ENCODE measurements around the gene DDTL.
"Not testable (repeated sequence)": the region's sequence is repeated elsewhere in the genome, so short reads cannot be mapped to it uniquely, and the experiment has no call there.

DDTL gene

DNA sequence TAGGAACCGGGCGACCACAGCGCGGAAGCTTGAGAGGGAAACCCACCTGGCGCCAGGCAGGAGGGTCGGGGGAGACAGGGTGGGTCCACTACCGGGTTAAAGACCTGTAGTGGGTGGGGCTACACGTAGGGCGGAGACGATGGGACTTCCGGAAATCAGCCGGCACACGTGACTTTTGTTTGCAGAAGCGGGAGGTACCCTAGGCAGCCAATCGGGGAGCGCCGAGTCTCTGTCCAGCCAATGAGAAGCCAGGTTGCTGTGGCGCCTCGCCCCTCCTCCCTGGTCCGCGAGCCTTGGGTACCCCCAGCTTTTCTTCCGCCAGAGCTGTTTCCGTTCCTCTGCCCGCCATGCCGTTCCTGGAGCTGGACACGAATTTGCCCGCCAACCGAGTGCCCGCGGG is at the start of gene DDTL:
TSS of gene DDTL (plus strand) at position 321 of the 400 bp plus-strand sequence. CDS start at position 348, 27 bp downstream.
- not testable (repeated sequence) for DNase-seq (ENCODE audit: low spot score)

DNA sequence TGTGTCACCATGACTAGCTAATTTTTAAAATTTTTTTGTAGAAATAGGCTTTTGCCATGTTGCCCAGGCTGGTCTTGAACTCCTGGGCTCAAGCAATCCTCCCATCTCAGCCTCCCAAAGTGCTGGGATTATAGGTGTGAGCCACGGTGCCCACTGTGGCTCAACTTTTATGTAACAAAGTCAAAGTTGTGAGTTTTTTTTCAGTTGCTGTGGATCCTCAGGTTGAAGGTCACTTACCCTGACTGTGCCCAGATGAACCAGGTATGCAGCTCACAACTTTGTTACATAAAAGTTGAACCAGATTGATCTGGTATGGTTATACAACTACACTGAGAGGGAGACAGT is 46.4 kb upstream of the DDTL start:
- not testable (repeated sequence) for DNase-seq (ENCODE audit: low spot score)

DNA sequence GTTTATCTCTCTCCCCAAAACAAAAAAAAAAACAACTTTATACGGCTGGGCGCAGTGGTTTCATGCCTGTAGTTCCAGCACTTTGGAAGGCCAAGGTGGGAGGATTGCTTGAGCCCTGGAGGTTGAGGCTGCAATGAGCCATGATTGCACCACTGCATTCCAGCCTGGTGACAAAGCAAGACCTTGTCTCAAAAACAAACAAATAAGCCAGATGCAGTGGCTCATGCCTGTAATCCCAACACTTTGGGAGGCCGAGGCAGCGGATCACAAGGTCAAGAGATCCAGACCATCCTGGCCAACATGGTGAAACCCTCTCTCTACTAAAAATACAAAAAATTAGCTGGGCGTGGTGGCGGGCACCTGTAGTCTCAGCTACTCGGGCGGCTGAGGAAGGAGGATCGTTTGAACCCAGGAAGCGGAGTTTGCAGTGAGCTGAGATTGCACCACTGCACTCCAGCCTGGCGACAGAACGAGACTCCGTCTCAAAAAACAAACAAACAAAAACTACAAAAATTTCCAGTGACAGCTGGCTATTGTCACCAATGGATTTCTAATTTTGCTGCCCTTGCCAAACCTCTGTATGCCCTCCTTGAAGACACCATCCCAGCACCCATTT is 45.0 kb upstream of the DDTL start:
- not testable (repeated sequence) for DNase-seq (ENCODE audit: low spot score)

DNA sequence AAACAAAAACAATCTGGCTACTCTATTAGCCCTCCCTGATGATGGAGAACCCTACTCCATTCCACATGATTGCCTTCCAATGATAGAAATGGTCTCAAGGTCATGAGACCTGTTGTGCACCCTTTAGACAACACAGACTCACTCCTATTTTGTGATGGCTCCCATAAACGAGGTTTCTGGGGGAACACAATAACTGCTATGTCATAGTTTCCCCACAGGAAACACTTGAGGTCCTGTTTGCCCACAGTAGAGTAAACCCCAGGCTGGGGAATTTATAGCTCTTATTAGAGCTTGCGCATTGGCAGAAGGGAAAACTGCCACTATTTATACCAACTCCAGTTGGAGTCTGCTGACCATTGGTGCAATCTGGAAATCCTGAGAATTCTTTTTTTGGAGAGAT is 43.8 kb upstream of the DDTL start:
- peak; percentile 0 for DNase-seq (ENCODE audit: low spot score)

DNA sequence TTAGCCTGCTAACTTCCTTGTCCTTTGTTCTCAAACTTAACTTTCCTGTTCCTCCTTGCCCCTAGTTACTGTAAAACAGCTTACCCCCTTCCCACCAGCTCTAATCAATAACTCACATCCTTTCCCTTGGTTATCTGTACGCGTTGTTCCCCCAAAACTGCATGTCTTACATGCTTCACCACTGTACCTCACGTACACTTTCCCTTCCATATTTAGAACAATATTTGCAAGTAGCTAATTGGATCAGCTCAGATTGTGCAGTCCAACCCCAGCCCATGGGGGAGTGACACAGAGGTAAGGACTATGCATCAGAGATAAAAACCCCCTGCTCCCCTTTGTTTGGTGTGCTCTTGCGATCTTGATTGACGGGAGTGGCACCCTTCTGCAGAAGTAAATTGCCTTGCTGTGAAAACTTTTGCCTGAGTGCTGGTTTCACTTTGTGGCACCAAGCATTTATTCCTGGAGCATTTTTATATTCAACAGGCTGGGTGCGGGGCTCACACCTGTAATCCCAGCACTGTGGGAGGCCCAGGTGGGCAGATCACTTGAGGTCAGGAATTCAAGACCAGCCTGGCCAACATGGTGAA is 41.6 kb upstream of the DDTL start:
- DNase-seq (ENCODE audit: low spot score): peak; percentile 0

DNA sequence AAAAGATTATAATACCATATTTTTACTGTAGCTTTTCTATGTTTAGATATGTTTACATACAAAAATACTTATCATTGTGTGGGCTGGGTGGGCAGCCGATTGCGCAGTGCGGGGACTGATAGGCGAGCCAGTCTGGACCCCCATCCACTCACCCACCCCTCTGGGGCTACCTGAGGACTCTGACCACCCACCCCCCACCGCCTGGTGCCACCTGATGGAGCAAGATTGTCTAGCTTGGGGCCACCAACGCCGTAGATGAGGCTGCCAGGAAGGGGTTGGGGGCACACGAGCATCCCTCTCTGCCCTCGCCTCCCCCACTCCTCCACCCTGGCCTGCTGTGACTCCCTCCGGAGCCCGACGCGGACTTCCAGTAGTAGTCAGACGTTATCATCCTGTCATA is 40.1 kb upstream of the DDTL start:
- DNase-seq (ENCODE audit: low spot score): no peak

DNA sequence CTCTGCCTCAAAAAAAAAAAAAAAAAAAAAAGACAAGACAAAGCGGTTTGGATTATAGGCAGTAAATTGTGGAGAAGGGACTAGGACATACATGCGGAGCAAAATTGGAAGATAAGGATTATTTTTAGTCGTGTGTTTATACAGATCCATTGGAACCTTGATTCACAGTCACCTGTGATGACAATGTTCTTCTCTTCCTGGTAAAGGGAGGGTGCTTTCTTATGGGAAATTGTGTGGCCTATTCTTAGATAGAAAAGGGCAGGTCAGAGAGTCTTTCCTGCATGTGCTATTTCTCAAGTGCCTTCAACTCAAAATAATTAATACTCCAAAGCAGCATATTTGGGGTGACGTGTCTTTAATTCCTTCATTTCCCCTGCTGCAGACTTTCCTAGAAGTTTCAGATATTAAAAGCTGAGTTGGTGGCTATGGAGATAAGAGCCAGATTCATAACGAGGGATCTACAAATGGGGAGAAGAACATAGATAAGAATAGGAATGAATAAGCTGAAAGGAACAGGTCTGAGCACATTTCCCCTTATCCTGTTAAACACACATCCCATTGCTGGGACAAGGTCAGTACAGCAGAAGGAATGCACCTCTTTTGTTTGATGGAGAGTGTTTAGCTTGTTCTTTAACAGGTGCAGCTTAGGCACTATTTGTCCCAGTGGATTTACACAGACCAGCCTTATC is 28.2 kb upstream of the DDTL start:
- DNase-seq (ENCODE audit: low spot score): no peak

DNA sequence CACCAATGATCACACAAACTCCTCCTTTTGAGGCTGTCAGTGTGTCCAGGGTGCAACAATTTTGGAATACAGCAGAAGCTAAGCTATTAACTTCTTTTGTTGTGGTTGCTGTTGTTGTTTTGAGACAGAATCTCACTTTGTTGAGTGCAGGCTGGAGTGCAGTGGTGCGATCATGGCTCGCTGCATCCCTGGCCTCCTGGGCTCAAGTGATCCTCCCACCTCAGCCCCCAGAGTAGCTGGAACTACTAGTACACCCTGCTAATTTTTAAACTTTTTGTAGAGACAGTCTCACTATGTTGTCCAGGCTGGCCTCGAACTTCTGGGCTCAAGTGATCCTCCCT is 27.7 kb upstream of the DDTL start:
- DNase-seq (ENCODE audit: low spot score): no peak

DNA sequence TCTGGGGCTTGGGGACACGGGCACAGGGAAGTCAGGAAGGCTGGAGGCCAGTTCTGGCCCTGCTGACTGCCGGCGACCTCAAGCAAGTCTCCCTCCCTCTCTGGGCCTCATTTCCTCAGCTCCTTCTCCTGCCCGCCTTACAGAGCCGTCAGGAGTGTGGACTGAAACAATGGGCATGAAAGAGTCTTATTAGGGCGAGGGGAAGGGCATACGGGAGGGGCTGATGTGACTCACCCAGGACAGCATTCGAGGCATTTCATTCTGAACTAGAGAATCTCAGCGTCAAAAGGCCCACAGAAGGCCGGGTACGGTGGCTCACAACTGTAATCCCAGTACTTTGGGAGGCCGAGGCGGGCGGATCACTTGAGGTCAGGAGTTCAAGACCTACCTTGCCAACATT is 26.5 kb upstream of the DDTL start:
- not testable (repeated sequence) for DNase-seq (ENCODE audit: low spot score)

DNA sequence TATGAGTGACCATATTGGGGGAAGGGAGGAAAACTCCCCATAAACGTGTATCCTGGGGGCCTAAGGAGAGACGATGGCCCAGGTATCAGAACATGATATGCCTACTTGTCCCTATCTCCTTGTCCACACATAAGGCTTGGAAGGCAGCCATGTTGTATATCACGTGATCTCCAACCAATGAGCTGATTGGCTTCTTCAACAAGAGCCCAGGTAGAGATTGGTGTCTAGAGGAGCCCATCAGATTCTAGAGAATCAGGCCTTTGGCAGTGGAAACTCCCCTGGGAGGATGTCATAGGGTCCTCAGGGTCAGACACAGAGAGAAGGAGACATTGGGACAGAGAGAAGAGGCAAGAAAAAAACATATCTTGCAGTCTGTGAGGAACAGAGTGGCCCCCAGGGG is 19.3 kb upstream of the DDTL start:
- not testable (repeated sequence) for DNase-seq (ENCODE audit: low spot score)

DNA sequence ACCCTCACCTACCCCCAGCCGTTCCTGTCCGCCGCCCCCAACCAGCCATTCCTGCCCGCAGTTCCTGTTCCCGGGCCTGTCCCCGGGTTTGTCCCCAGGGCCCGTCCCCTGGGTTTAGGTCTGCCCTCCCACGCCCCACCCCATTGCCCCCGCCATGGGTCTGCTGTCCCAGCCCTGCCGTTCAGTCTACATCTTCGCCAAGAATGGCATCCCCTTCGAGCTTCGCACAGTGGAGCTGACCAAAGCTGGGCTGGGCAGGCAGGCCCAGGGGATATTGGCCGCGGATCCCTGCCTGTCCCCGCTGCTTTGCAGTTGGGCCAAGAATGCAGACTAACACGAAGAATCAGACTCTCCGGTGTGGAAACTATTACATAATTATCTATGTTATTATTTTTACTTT is 16.9 kb upstream of the DDTL start:
- not testable (repeated sequence) for DNase-seq (ENCODE audit: low spot score)

DNA sequence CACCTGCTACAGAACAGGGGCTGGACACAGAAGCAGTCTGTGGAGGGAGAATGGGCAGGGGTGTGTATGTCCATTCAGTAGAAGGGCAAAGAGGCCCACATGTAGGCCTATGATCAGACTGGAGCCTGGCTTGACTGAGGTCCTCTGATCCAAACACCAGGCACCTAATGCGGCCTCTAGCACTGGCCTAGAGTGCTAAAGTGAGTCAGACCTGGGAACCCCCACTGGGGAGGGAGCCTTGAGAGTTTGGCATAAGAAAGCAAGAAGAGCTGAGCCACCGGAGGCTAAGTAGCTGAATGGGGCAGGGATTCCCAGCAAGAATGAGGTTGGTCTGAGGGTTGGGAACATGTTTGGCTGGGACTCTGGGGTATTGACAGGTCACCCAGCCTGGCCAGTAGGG is 15.3 kb upstream of the DDTL start:
- DNase-seq (ENCODE audit: low spot score): not testable (repeated sequence)

DNA sequence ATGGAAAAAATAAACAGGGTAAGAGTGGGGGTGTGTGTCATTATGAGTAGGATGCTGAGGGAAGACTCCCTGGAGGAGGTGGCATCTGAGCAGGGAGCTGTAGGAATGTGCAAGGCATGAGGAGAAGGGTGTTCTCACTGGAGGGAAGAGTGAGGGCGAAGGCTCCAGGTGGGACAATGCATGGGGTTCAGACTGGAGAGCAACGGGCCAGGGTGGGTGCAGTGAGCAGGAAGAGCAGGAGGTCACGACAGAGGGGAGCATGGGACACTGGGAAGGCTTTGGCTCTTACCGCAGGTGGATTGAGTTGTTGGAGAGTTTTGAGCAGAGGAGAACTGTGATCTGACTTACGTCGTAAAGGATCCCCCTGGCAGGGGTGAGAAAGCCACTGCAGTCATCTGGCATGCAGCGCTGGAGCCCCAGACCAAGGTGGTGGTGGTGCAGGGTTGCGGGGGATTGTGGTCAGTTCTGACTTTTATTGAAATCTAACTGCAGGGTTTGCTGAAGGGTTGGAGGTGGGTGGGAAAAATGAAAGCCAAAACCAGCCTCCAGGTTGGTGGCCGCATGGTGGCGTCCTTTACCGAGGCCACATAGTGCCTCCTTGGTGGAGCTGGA is 13.8 kb upstream of the DDTL start:
- not testable (repeated sequence) for DNase-seq (ENCODE audit: low spot score)

DNA sequence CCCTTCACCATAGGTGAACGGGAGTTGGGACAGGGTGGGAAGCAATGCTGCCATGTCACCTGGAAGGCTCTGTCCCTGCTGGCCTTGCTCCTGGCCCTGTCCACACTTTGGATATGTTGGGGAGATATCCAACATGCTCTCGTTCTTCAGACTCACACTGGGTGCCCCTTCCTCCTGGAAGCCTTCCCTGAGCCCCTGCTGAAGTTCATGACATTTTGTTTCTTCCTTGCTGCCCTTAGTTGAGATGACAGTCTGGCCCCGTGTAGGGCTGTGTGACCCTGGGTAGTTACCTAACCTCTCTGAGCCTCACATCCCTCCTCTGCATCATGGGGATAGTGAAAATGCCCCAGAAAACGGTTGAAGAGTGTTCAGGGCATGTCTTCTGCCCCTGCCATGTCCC is 13.2 kb upstream of the DDTL start:
- not testable (repeated sequence) for DNase-seq (ENCODE audit: low spot score)

DNA sequence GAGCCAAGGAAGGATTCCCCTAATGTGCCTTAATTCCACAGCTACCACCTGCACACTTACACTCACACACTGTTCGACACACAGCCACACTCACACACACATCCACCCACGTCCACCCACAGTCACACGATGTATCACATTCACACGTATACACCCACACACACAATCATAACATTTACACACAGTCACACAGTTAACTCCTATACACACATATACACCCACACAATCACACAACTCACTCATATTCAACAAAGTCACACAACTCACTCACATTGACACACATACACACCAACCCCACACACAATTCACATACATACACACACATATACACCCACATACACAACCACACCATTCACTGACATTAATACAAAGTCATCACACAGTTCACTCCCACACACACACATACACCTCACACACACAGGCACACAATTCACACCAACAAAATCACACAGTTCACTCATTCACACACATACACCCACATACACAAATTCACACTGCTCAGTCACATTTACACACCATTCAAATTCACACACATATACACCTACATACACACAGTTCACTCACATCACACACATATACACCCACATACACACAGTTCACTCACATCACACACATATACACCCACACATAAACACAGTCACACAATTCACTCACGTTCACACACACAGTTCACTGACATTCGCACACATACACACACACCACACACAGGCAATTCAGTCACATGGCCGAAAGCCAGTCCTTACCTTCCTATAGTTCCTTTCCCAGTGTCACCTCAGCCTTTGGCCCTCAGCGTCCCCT is 12.3 kb upstream of the DDTL start:
- DNase-seq (ENCODE audit: low spot score): not testable (repeated sequence)

DNA sequence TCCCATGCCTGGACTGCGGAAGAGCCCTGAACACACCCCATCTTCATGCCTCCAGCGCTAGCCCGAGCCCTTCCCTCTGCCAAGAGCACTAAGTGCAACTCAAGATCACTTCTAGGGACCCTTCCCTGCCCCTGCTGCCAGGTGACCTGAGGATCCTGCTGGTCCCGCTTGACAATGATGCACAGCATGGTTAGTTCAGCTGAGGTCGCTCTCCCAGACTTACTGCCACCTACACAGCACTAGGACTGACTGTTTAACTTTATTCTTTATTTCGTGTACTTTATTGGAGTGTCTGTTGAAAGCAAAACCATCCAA is 11.7 kb upstream of the DDTL start:
- not testable (repeated sequence) for DNase-seq (ENCODE audit: low spot score)

DNA sequence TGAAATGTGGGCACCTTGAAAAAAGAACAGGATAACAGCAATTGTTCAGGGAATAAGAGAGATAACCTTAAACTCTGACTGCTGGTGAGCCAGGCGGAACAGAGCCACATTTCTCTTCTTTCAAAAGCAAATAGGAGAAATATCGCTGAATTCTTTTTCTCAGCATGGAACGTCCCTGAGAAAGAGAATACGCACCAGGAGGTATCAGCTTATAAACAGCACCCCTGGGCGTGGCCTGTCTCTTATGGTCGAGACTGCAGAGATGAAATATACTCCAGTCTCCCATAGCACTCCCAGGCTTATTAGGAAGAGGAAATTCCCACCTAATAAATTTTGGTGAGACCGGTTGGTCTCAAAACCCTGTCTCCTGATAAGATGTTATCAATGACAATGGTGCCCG is 10.8 kb upstream of the DDTL start:
- DNase-seq (ENCODE audit: low spot score): not testable (repeated sequence)

DNA sequence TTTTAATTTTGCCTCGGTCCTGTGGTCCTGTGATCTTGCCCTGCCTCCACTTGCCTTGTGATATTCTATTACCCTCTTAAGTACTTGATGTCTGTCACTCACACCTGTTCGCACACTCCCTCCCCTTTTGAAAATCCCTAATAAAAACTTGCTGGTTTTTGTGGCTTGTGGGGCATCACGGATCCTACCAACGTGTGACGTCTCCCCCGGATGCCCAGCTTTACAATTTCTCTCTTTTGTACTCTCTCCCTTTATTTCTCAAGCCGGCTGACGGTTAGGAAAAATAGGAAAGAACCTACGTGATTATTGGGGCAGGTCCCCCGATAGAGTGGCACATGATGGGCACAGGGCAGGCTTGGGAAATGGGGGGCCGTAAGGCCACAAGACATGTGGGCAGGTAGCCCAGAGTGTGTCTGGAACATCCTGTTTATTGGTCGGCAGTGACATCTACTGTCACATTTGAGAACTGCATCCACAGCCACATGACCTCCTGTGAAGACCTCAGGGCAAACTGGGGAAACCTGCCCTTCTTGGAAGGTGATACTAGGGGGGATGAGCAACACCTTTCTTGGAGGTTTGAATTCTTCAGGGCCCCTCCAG is 10.3 kb upstream of the DDTL start:
- peak; percentile 53 for DNase-seq (ENCODE audit: low spot score)

DNA sequence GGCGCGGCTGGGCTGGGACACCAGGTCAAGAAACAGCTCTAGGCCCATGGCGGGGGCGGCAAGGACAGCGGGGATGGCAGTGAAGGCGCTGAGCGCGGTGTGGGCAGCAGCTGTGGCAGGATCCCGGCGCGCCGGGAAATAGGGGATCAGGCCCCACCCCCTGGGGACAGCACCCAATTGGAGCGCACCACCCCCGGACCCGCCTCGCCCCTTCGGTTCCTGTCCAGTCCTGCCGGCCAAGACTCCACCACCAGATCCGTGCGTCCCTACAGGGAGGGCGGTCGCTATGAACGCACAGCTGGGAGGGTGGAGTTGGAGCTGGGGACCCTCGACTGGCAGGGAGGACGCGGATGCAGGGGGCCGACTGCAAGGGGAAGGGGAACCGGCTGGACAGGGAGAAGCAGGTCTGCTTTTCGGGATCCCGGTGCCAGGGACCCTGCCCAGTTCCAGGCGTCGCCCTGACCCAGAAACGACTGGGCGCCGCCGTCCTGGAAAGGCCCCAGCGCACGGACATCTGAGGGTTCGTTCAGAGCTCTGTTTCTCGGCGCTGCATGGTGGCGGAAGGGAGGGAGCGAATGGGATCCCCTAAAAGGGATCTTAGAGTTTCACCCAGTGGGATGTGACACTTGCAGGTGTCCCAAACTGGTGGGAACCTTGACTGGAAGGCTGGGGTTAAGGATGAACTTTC is 5.5 kb upstream of the DDTL start, which contains the start of gene GSTT2B:
TSS of gene GSTT2B (minus strand) at position 112 of the 688 bp plus-strand sequence. CDS start at position 48, 64 bp downstream.
- not testable (repeated sequence) for DNase-seq (ENCODE audit: low spot score)

DNA sequence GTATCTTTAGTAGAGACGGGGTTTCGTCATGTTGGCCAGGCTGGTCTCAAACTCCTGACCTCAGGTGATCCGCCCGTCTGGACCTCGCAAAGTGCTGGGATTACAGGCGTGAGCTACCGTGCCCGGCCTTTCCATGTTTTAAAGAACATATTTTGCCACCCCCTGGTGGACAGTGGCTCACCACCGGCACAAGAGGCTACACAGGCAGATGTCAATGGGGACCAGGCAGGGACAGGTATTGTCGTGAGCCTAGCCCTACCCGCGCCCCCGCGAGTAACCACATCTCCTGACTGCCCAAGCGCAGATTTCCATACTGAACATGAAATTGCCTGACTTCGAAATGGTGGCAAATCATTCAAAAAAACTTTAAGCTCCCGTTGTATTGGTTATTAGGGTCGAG is 594 bp upstream of the DDTL start:
- DNase-seq (ENCODE audit: low spot score): not testable (repeated sequence)

DNA sequence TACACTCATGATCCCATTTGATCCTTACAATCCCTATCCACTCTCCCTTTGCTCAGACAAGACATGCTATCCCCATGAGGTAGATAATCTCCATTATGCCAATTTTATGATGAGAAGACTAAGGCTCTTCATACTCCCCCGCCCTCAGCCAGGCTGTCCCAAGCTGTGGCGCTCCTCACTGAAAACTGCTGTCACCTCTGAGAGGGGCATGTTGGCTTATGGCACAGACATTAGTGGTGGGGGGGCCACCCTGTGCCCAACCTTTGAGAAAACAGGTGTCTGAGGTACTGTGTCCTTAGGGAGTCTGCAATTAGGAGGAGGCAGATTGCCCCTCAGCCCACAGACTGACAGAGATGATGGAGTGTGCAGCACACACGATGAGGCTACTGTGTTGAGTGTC is 2.4 kb downstream of the DDTL start:
- no peak for DNase-seq (ENCODE audit: low spot score)
